Lung (tissue), 12 donors: Measurements from ENCODE around the gene PHACTR3. TPM values are rescaled to one million over a fixed set of nuclear protein-coding genes. Genes with fewer than 3 reads are reported as not detected.
A peak's percentile ranks its signal among the peaks of the same experiment; 100 is the strongest.

Source experiments
- ATAC-seq: fragments of 200-7000 bp; cut with Tn5 transposase; one replicate; pipeline ENCODE4 v1.9.1; 2020; ENCODE audit warnings: moderate number of reproducible peaks; ENCODE audit not compliant: insufficient read depth, low FRiP score
- DNase-seq, 3 donors: peaks; one replicate each; pipeline ENCODE4 v3.0.0-alpha.2; 2013 to 2017
- H3K27ac ChIP-seq, 2 donors: one replicate each; pipeline ENCODE4 v1.5.1; 2013; ENCODE audit warnings: mild to moderate bottlenecking in 2 of 2, moderate library complexity in 2 of 2, control low read depth in 1 of 2, inconsistent platforms in 1 of 2, low read depth in 1 of 2, low read length in 1 of 2
- H3K27me3 ChIP-seq, 3 donors: one replicate each; pipeline ENCODE4 v1.5.1; 2013; ENCODE audit warnings: low read length in 2 of 3; ENCODE audit not compliant: control insufficient read depth in 3 of 3, insufficient read depth in 3 of 3
- H3K36me3 ChIP-seq, 4 donors: one replicate each; pipeline ENCODE4 v1.5.1; 2013; ENCODE audit warnings: low read length in 4 of 4, mild to moderate bottlenecking in 1 of 4, moderate library complexity in 1 of 4; ENCODE audit not compliant: control insufficient read depth in 4 of 4, insufficient read depth in 4 of 4
- H3K4me1 ChIP-seq, 5 donors: one replicate each; pipeline ENCODE4 v1.5.1; 2013; ENCODE audit warnings: low read length in 5 of 5, mild to moderate bottlenecking in 2 of 5, moderate library complexity in 1 of 5; ENCODE audit not compliant: control insufficient read depth in 5 of 5, insufficient read depth in 5 of 5
- H3K4me3 ChIP-seq: one replicate; pipeline ENCODE4 v1.5.1; 2013; ENCODE audit warnings: mild to moderate bottlenecking, control low read depth, moderate library complexity
- H3K9ac ChIP-seq, 2 donors: one replicate each; pipeline ENCODE4 v1.5.1; 2013; ENCODE audit warnings: low read length in 2 of 2, control low read depth in 1 of 2; ENCODE audit not compliant: insufficient read depth in 1 of 2
- H3K9me3 ChIP-seq, 4 donors: one replicate each; pipeline ENCODE4 v1.5.1; 2013; ENCODE audit warnings: low read length in 3 of 4, mild to moderate bottlenecking in 1 of 4, moderate library complexity in 1 of 4; ENCODE audit not compliant: control insufficient read depth in 4 of 4, insufficient read depth in 3 of 4
- WGBS, 2 donors: extraction: QIAGEN DNeasy Blood & Tissue Kit; methylation state at CpG; one replicate each; pipeline ENCODE4 v1.1.7; 2013; 5-methylcytosine and 5-hydroxymethylcytosine counted together
- polyA plus RNA-seq, 2 donors: library from polyadenylated mRNA; stranded (reverse); fragments of 200-250 nt; gene quantifications; one replicate each; pipeline ENCODE4 v1.2.1, GENCODE V29; 2013
- total RNA-seq, 2 donors: library from RNA; depleted of rRNA in 1 of 2; stranded (reverse); fragments of >200 nt in 1 of 2; gene quantifications; one replicate each; pipeline ENCODE4 v1.2.1, GENCODE V29; 2014 to 2021
- TF ChIP-seq, protein P1 (sequence below): IDR thresholded peaks from 2 replicates; pipeline ENCODE4 v1.5.1; 2012; ENCODE audit warnings: mild to moderate bottlenecking; ENCODE audit errors: control extremely low read depth, extremely low read depth
- donor health status: control.
- donor health status: control.
- donor health status: Bipolar disorder and iron deficiency.
- donor health status: healthy.
- donor health status: DM: yes; HTN: yes; CAD: no.

The PHACTR3 gene
- total and polyA plus RNA-seq, 4 donors: 3.8 to 12.0 (median 5.9) TPM

- TF ChIP-seq, protein P1, sequence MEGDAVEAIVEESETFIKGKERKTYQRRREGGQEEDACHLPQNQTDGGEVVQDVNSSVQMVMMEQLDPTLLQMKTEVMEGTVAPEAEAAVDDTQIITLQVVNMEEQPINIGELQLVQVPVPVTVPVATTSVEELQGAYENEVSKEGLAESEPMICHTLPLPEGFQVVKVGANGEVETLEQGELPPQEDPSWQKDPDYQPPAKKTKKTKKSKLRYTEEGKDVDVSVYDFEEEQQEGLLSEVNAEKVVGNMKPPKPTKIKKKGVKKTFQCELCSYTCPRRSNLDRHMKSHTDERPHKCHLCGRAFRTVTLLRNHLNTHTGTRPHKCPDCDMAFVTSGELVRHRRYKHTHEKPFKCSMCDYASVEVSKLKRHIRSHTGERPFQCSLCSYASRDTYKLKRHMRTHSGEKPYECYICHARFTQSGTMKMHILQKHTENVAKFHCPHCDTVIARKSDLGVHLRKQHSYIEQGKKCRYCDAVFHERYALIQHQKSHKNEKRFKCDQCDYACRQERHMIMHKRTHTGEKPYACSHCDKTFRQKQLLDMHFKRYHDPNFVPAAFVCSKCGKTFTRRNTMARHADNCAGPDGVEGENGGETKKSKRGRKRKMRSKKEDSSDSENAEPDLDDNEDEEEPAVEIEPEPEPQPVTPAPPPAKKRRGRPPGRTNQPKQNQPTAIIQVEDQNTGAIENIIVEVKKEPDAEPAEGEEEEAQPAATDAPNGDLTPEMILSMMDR: no peak
- ATAC-seq (no peak), DNase-seq (no peak)
- Histone ChIP-seq H3K27ac (peak overlapping the region in 1 of 2 donors; percentile 52), H3K9ac (no peak overlapping the region), H3K4me3 (no peak overlapping the region), H3K9me3 (no peaks in the 10 kb centered on the region), H3K36me3 (no peaks in the 10 kb centered on the region), H3K4me1 (peaks cover 0 to 12% (median 3%) of the 10 kb centered on the region in 5 donors), H3K27me3 (peaks cover 0 to 12% (median 0%) of the 10 kb centered on the region in 3 donors)
- 72 to 76% methylated on average over 12 of the region's 12 CpGs for WGBS, 2 donors
These were observed 225.7 kb downstream of the PHACTR3 start for GRCh38 chr20:59829786-59830664.

GRCh38 chr20:59830665-59831023 is 226.3 kb downstream of the PHACTR3 start:
- Histone ChIP-seq H3K27me3 (peaks cover 0 to 12% (median 0%) of the 10 kb centered on the region in 3 donors), H3K4me1 (peaks cover 0 to 18% (median 6%) of the 10 kb centered on the region in 5 donors), H3K27ac (peak overlapping the region in 1 of 2 donors; percentile 52), H3K9me3 (no peaks in the 10 kb centered on the region), H3K4me3 (no peak overlapping the region), H3K36me3 (no peaks in the 10 kb centered on the region), H3K9ac (no peak overlapping the region)
- no peak for ATAC-seq
- DNase-seq: no peak
- WGBS, 2 donors: 58 to 67% methylated on average over 6 of the region's 6 CpGs
- TF ChIP-seq, protein P1: no peak

- WGBS, 2 donors: 65 to 74% methylated on average over 23 of the region's 23 CpGs
These were observed 226.9 kb downstream of the PHACTR3 start for GRCh38 chr20:59831024-59831915.

More at GRCh38 chr20:59831024-59831915, 226.9 kb downstream of the PHACTR3 start:
- no peak for ATAC-seq
- Histone ChIP-seq H3K4me1 (peaks cover 4 to 24% (median 7%) of the 10 kb centered on the region in 5 donors), H3K36me3 (no peaks in the 10 kb centered on the region), H3K27ac (peak overlapping the region in 1 of 2 donors; percentile 52), H3K9me3 (no peaks in the 10 kb centered on the region), H3K4me3 (no peak overlapping the region), H3K27me3 (peaks cover 0 to 12% (median 0%) of the 10 kb centered on the region in 3 donors), H3K9ac (no peak overlapping the region)
- TF ChIP-seq, protein P1: no peak
- peak in 2 of 3 donors; percentile 12 to 16 for DNase-seq
